Brain microvascular endothelial cell (primary cell): Measurements from ENCODE around the gene NRXN3.

Experiments used
- DNase-seq: peaks from one replicate; pipeline ENCODE4 v3.0.0-alpha.2; 2020
- H3K27ac ChIP-seq: fragments of 250-450 bp; sonication (Bioruptor Pico); 2 replicates; pipeline ENCODE4 v1.5.1; 2020; ENCODE audit warnings: mild to moderate bottlenecking, moderate library complexity
- H3K27me3 ChIP-seq: fragments of 250-450 bp; sonication (Bioruptor Pico); replicated peaks from 2 replicates; pipeline ENCODE4 v1.5.1; 2020; ENCODE audit warnings: mild to moderate bottlenecking
- H3K36me3 ChIP-seq: fragments of 250-450 bp; sonication (Bioruptor Pico); replicated peaks from 2 replicates; pipeline ENCODE4 v1.5.1; 2020; ENCODE audit warnings: mild to moderate bottlenecking
- H3K4me3 ChIP-seq: 2 replicates; pipeline ENCODE4 v1.5.1; 2011; ENCODE audit warnings: low read depth, mild to moderate bottlenecking, control low read depth, low read length, moderate library complexity
- in situ Hi-C: cut with HindIII; loops from 2 replicates; pipeline ENCODE4 v1.10.0; 2017; ENCODE audit warnings: low sequenced_read_pairs, low pct_ligation_motif_present
- TF ChIP-seq, protein P1 (sequence below): IDR thresholded peaks from 2 replicates; pipeline ENCODE4 v1.5.1; 2011; ENCODE audit warnings: low read depth, mild to moderate bottlenecking, moderate library complexity, low read length, control low read depth, inconsistent platforms; ENCODE audit errors: missing control alignments

Gene NRXN3

DNA sequence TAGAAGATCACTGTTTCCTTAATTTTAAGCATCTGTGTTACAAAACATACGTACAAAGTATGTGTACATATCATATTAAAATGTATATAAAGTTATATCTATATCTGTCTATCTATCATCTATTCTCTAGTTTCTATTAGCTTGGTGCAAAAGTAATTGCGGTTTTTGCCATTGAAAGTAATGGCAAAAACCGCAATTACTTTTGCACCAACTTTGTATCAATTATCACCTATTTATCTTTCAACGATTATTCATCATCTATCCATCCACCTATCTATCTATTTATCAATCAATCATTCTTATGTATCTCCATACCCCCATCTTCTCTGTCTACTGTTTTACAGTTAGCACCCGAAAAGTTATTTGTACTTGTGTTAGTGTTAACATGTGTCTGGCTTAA, 447.6 kb downstream of the NRXN3 start:
- H3K27me3 ChIP-seq = no peaks in the 10 kb centered on the region
- in situ Hi-C loops = no loop called here

DNA sequence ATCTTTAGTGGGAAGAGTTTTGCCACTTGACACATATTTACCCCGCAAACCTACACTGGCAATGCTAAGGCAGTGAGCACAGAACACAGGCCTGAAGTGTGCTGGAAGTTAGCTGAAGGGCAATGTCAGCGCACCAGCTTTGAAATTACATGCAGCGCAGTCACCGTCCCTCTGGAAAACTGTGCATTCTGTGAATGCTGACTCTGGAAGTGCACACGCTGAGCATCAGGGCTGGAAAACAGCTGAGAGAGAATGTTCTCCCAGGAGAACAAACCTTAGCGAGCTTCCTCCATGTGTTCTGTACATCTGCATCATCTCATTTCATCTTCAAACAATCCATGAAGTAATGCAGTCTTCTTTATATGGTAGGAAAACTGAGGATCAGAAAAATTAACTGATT, 448.2 kb downstream of the NRXN3 start:
- no peak overlapping the region for H3K27ac ChIP-seq
- H3K27me3 ChIP-seq = no peaks in the 10 kb centered on the region
- H3K4me3 ChIP-seq = no peak overlapping the region
- DNase-seq = no peak
- in situ Hi-C loops = no loop called here
- H3K36me3 ChIP-seq = no peaks in the 10 kb centered on the region
- TF ChIP-seq, protein P1, sequence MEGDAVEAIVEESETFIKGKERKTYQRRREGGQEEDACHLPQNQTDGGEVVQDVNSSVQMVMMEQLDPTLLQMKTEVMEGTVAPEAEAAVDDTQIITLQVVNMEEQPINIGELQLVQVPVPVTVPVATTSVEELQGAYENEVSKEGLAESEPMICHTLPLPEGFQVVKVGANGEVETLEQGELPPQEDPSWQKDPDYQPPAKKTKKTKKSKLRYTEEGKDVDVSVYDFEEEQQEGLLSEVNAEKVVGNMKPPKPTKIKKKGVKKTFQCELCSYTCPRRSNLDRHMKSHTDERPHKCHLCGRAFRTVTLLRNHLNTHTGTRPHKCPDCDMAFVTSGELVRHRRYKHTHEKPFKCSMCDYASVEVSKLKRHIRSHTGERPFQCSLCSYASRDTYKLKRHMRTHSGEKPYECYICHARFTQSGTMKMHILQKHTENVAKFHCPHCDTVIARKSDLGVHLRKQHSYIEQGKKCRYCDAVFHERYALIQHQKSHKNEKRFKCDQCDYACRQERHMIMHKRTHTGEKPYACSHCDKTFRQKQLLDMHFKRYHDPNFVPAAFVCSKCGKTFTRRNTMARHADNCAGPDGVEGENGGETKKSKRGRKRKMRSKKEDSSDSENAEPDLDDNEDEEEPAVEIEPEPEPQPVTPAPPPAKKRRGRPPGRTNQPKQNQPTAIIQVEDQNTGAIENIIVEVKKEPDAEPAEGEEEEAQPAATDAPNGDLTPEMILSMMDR = no peak

More for the DNA sequence above, 447.6 kb downstream of the NRXN3 start:
- Histone ChIP-seq H3K27ac (no peak overlapping the region), H3K4me3 (no peak overlapping the region), H3K36me3 (no peaks in the 10 kb centered on the region)
- DNase-seq = no peak
- TF ChIP-seq, protein P1 = no peak

DNA sequence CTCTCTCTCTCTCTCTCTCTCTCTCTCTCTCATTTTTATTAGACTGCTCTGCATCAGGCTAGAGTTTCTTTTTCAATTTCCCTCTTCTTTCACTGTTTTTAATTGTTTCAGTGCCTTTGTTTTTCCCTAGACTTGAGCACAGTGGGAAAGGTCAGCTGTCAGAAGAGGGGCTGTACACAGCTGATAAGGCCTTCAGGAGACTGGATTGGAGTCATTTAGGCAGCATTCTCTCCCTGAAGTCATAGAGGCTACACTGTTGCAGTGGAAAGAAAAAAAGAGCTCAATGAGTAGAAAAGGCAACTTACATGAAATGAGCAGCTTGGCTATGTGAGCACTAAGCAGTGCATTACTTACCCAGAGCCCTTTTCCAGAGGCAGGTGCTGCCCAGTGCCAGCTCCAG, 456.9 kb downstream of the NRXN3 start:
- Histone ChIP-seq H3K4me3 (no peak overlapping the region), H3K27ac (no peak overlapping the region), H3K27me3 (no peaks in the 10 kb centered on the region), H3K36me3 (no peaks in the 10 kb centered on the region)
- in situ Hi-C loops = no loop called here
- no peak for DNase-seq
- TF ChIP-seq, protein P1 = no peak

DNA sequence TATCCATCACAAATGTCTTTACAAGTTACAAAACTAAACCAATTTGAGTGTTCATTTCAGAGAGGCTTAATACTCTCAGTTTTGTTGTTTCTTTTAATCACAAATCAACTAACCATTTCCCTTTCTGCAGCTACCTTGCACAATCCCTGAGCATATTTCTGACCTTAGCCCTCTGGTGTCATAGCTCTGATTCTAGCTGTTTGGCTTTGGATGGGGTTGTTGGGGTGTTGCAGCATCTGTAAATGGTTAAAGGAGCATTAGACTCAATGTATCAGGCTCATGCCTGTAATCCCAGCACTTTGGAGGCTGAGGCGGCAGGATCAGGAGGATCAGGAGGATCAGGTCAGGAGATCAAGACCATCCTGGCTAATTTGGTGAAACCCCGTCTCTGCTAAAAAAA, 461.4 kb downstream of the NRXN3 start:
- in situ Hi-C loops = no loop called here
- Histone ChIP-seq H3K36me3 (no peaks in the 10 kb centered on the region), H3K4me3 (no peak overlapping the region), H3K27ac (no peak overlapping the region), H3K27me3 (no peaks in the 10 kb centered on the region)
- no peak for DNase-seq
- TF ChIP-seq, protein P1 = no peak

DNA sequence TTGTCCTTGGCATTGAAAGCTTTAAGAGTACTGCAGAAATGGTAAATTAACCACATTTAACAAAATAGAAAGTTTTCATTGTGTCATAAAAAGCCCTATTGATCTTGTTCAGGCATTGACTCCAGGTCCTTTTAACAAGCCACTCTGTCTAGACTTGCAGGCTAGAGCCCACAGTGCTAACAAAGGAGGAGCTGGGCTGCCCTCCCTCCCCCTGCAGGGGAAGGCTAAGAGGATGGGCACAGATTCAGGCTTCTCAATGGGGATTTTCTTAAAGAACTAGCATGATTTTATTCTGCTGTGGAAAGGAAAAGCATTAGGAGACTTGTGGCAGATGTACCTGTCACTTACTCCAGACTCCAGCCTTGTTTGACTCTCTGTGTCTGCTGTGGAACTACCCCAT, 463.6 kb downstream of the NRXN3 start:
- in situ Hi-C loops = no loop called here
- no peak overlapping the region for H3K27ac ChIP-seq

DNA sequence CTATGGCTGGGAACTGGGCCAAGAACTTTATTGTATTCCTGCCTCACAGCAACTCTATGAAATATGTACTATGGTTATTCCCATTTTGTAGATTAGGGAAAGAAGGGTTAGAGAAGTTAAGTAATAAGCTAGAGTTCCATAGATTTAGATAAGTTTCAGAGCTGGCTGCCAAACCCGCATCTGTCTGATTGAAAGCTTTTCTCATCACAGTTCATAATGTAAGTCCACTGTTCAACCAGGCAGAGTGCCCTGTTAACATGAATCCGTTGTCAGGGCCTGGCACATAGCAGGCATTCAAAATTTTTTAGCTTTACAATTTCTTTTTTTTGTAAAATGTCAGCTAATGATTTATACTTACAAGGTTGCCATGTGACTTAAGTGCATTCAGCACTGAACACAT, 467.3 kb downstream of the NRXN3 start:
- Histone ChIP-seq H3K36me3 (no peaks in the 10 kb centered on the region), H3K4me3 (no peak overlapping the region), H3K27me3 (no peaks in the 10 kb centered on the region), H3K27ac (no peak overlapping the region)
- TF ChIP-seq, protein P1 = no peak
- in situ Hi-C loops = no loop called here
- DNase-seq = no peak

More for the DNA sequence above, 463.6 kb downstream of the NRXN3 start:
- Histone ChIP-seq H3K36me3 (no peaks in the 10 kb centered on the region), H3K27me3 (no peaks in the 10 kb centered on the region), H3K4me3 (no peak overlapping the region)
- TF ChIP-seq, protein P1 = no peak
- DNase-seq = no peak
